HepG2 (cell line): ENCODE data around the gene PLEKHA5. TPM values are rescaled to one million over a fixed set of nuclear protein-coding genes. Genes with fewer than 3 reads are reported as not detected.

ENCODE experiments used
- CBX1 ChIP-seq: IDR thresholded peaks from one replicate; pipeline ENCODE4 v1.6.1; 2016; ENCODE audit warnings: antibody characterized with exemption, low read depth
- CBX5 ChIP-seq: sonication (generic); formaldehyde crosslinking; IDR thresholded peaks from 2 replicates; pipeline ENCODE4 v1.4.0; 2020; ENCODE audit warnings: missing genetic modification reagents, borderline replicate concordance
- CENPT ChIP-seq: sonication (generic); formaldehyde crosslinking; IDR thresholded peaks from 2 replicates; pipeline ENCODE4 v1.8.0; 2022; ENCODE audit warnings: low read depth, mild to moderate bottlenecking, moderate library complexity, missing genetic modification reagents
- GATAD2A ChIP-seq: IDR thresholded peaks from 2 replicates; pipeline ENCODE4 v1.6.1; 2016
- LBX2 ChIP-seq: sonication (generic); formaldehyde crosslinking; IDR thresholded peaks from 2 replicates; pipeline ENCODE4 v1.5.0; 2020; ENCODE audit warnings: missing genetic modification reagents, mild to moderate bottlenecking, borderline replicate concordance
- ZNF136 ChIP-seq: sonication (generic); formaldehyde crosslinking; IDR thresholded peaks from 2 replicates; pipeline ENCODE4 v1.8.1; 2022; ENCODE audit warnings: low read depth, mild to moderate bottlenecking, moderate library complexity, missing genetic modification reagents
- ZNF142 ChIP-seq: sonication (generic); formaldehyde crosslinking; IDR thresholded peaks from 2 replicates; pipeline ENCODE4 v1.4.0; 2020; ENCODE audit warnings: missing genetic modification reagents
- ZNF354B ChIP-seq: sonication (generic); formaldehyde crosslinking; IDR thresholded peaks from 2 replicates; pipeline ENCODE4 v1.8.0; 2022; ENCODE audit warnings: mild to moderate bottlenecking, missing genetic modification reagents
- ZNF468 ChIP-seq: sonication (generic); formaldehyde crosslinking; IDR thresholded peaks from 2 replicates; pipeline ENCODE4 v1.8.0; 2022; ENCODE audit warnings: mild to moderate bottlenecking, moderate library complexity, missing genetic modification reagents
- ZNF543 ChIP-seq: sonication (generic); formaldehyde crosslinking; IDR thresholded peaks from 2 replicates; pipeline ENCODE4 v1.4.0; 2020; ENCODE audit warnings: mild to moderate bottlenecking, missing genetic modification reagents
- ZNF609 ChIP-seq: sonication (generic); formaldehyde crosslinking; IDR thresholded peaks from 2 replicates; pipeline ENCODE4 v1.4.0; 2020; ENCODE audit warnings: mild to moderate bottlenecking, missing genetic modification reagents, borderline replicate concordance
- ZNF775 ChIP-seq: sonication (generic); formaldehyde crosslinking; IDR thresholded peaks from 2 replicates; pipeline ENCODE4 v1.4.0; 2020; ENCODE audit warnings: missing genetic modification reagents, mild to moderate bottlenecking, moderate library complexity, borderline replicate concordance
- ZNF878 ChIP-seq: sonication (generic); formaldehyde crosslinking; IDR thresholded peaks from 2 replicates; pipeline ENCODE4 v1.8.1; 2023; ENCODE audit warnings: mild to moderate bottlenecking, missing genetic modification reagents, moderate library complexity
- polyA plus RNA-seq, 8 experiments: library from polyadenylated mRNA; depleted of rRNA in 3 of 8; stranded (reverse) in 7 of 8; unstranded in 1 of 8; fragments of >200 nt; fragmentation: Illumina TruSeq in 4 of 8; extraction: Trizol in 4 of 8; gene quantifications; 2 replicates each; pipeline versions ENCODE4 v1.2.1 to v1.2.3, GENCODE V29; 2011 to 2016; ENCODE audit warnings: low read depth in 4 of 8, missing spikeins in 1 of 8, mixed read lengths in 1 of 8; ENCODE audit not compliant: insufficient read depth in 1 of 8
- total RNA-seq, 5 experiments: library from RNA; depleted of rRNA; stranded (reverse); fragments of >200 nt; fragmentation: Illumina TruSeq; extraction: Trizol; gene quantifications; 2 replicates each; pipeline ENCODE4 v1.2.3, GENCODE V29; 2016; ENCODE audit warnings: low read depth in 1 of 5
- TF ChIP-seq, protein P1 (sequence below): IDR thresholded peaks from 2 replicates; pipeline ENCODE4 v1.6.1; 2016; ENCODE audit warnings: control low read depth
- TF ChIP-seq, protein P2 (sequence below): sonication (generic); formaldehyde crosslinking; IDR thresholded peaks from 2 replicates; pipeline ENCODE4 v1.4.0; 2020; ENCODE audit warnings: low read depth, mild to moderate bottlenecking, missing genetic modification reagents

Gene PLEKHA5
- total and polyA plus RNA-seq, 2 of the 13 experiments (the other 11 are each of a cell fraction or from before 2014, with no cell fraction given), result 4.2 to 15.4 TPM

GRCh38 chr12:19129486-19130223 lies at the start of gene PLEKHA5 (continued):
- TF ChIP-seq CBX5 (CRISPR knock-in tag) (peak; percentile 26; the same call in 1 of the 2 replicates), ZNF609 (no peak), CBX1 (no peak), ZNF142 (no peak), ZNF136 (CRISPR knock-in tag) (no peak), ZNF543 (CRISPR knock-in tag) (no peak), GATAD2A (CRISPR knock-in tag) (no peak), ZNF354B (CRISPR knock-in tag) (no peak), ZNF775 (CRISPR knock-in tag) (no peak), ZNF468 (no peak), CENPT (CRISPR knock-in tag) (0 out of 2 replicates have a peak, but pooled peaks have one; percentile 47), ZNF878 (CRISPR knock-in tag) (no peak), LBX2 (CRISPR knock-in tag) (no peak)
- TF ChIP-seq, protein P1, sequence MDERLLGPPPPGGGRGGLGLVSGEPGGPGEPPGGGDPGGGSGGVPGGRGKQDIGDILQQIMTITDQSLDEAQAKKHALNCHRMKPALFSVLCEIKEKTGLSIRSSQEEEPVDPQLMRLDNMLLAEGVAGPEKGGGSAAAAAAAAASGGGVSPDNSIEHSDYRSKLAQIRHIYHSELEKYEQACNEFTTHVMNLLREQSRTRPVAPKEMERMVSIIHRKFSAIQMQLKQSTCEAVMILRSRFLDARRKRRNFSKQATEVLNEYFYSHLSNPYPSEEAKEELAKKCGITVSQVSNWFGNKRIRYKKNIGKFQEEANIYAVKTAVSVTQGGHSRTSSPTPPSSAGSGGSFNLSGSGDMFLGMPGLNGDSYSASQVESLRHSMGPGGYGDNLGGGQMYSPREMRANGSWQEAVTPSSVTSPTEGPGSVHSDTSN (CRISPR knock-in tag), result no peak
- TF ChIP-seq, protein P2, sequence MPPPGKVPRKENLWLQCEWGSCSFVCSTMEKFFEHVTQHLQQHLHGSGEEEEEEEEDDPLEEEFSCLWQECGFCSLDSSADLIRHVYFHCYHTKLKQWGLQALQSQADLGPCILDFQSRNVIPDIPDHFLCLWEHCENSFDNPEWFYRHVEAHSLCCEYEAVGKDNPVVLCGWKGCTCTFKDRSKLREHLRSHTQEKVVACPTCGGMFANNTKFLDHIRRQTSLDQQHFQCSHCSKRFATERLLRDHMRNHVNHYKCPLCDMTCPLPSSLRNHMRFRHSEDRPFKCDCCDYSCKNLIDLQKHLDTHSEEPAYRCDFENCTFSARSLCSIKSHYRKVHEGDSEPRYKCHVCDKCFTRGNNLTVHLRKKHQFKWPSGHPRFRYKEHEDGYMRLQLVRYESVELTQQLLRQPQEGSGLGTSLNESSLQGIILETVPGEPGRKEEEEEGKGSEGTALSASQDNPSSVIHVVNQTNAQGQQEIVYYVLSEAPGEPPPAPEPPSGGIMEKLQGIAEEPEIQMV (CRISPR knock-in tag), result no peak
